H1 (cell line): ENCODE measurements around the gene POLRMT. TPM values are rescaled to one million over a fixed set of nuclear protein-coding genes. Genes with fewer than 3 reads are reported as not detected.
"Not testable (repeated sequence)": the region's sequence is repeated elsewhere in the genome, so short reads cannot be mapped to it uniquely, and the experiment has no call there.

ENCODE experiments used
- CTCF ChIA-PET: fragments of 300-600 bp; sonication (Branson Sonifier 250); formaldehyde crosslinking; loops from one replicate; lab custom pipeline; 2021; ENCODE audit not compliant: partially characterized antibody; lab: Charles Lee
- POLR2A ChIA-PET: fragments of 300-600 bp; sonication (Branson Sonifier 250); formaldehyde crosslinking; loops from one replicate; lab custom pipeline; 2021; ENCODE audit warnings: inconsistent platforms; ENCODE audit not compliant: partially characterized antibody; lab: Charles Lee
- DNase-seq, 2 experiments: peaks; one replicate each; pipeline versions ENCODE4 v3.0.0 to v3.0.0-alpha.2; 2010 to 2022; ENCODE audit warnings: low spot score in 2 of 2, low read depth in 1 of 2, mixed read lengths in 1 of 2
- FAIRE-seq: peaks from 2 replicates; lab custom pipeline; 2011; peaks lifted over from hg19 to GRCh38; lab: Jason Lieb, UNC
- H2AFZ ChIP-seq: 2 replicates; pipeline ENCODE4 v1.8.1; 2012; ENCODE audit warnings: low read length, inconsistent platforms
- H2AK5ac ChIP-seq: 2 replicates; pipeline ENCODE4 v1.6.1; 2013; ENCODE audit warnings: low read depth, low read length
- H2BK120ac ChIP-seq: replicated peaks from 2 replicates; pipeline ENCODE3; 2013; ENCODE audit warnings: low read depth, low read length, inconsistent platforms
- H2BK12ac ChIP-seq: 2 replicates; pipeline ENCODE4 v1.6.1; 2013; ENCODE audit warnings: low read depth, low read length
- H2BK15ac ChIP-seq: 2 replicates; pipeline ENCODE4 v1.6.1; 2013; ENCODE audit warnings: low read length
- H2BK20ac ChIP-seq: 2 replicates; pipeline ENCODE4 v1.6.1; 2013; ENCODE audit warnings: low read length
- H2BK5ac ChIP-seq: 2 replicates; pipeline ENCODE4 v1.6.1; 2013; ENCODE audit warnings: low read depth, low read length
- H3K14ac ChIP-seq: 2 replicates; pipeline ENCODE4 v1.6.1; 2013; ENCODE audit warnings: inconsistent platforms; ENCODE audit not compliant: insufficient read length
- H3K18ac ChIP-seq: 2 replicates; pipeline ENCODE4 v1.6.1; 2013; ENCODE audit warnings: low read length; ENCODE audit errors: extremely low read depth
- H3K23ac ChIP-seq: 2 replicates; pipeline ENCODE4 v1.6.1; 2013; ENCODE audit warnings: inconsistent platforms; ENCODE audit not compliant: insufficient read length
- H3K23me2 ChIP-seq: 2 replicates; pipeline ENCODE4 v1.6.1; 2013; ENCODE audit warnings: low read depth, low read length
- H3K27ac ChIP-seq: 2 replicates; pipeline ENCODE4 v1.6.1; 2011; ENCODE audit warnings: low read depth, low read length, inconsistent platforms
- H3K27me3 ChIP-seq, 4 experiments: replicated peaks in 1 of 4; 1 replicate in 1 of 4; 2 replicates in 3 of 4; pipeline versions ENCODE4 v1.6.1 to v1.8.1; 2011 to 2013; ENCODE audit warnings: low read length in 3 of 4, mild to moderate bottlenecking in 3 of 4, inconsistent platforms in 2 of 4, mixed read lengths in 2 of 4, moderate library complexity in 1 of 4; ENCODE audit not compliant: control insufficient read depth in 3 of 4, insufficient read depth in 3 of 4; ENCODE audit errors: extremely low read depth in 1 of 4
- H3K36me3 ChIP-seq, 4 experiments: 2 replicates each; pipeline versions ENCODE4 v1.6.1 to v1.8.1; 2011 to 2013; ENCODE audit warnings: mild to moderate bottlenecking in 4 of 4, low read length in 3 of 4, moderate library complexity in 2 of 4, control low read depth in 1 of 4, inconsistent platforms in 1 of 4; ENCODE audit not compliant: insufficient read depth in 4 of 4, control insufficient read depth in 2 of 4
- H3K4ac ChIP-seq: replicated peaks from 2 replicates; pipeline ENCODE3; 2013; ENCODE audit warnings: low read length, low read depth, mixed read lengths, inconsistent platforms; ENCODE audit not compliant: insufficient read length
- H3K4me1 ChIP-seq, 4 experiments: replicated peaks in 1 of 4; 1 replicate in 1 of 4; 2 replicates in 3 of 4; pipeline versions ENCODE4 v1.6.1 to v1.8.1; 2011 to 2013; ENCODE audit warnings: low read length in 3 of 4, inconsistent platforms in 2 of 4, mixed read lengths in 1 of 4; ENCODE audit not compliant: insufficient read depth in 4 of 4, control insufficient read depth in 3 of 4
- H3K4me2 ChIP-seq, 2 experiments: 2 replicates each; pipeline versions ENCODE4 v1.6.1 to v1.8.1; 2011 to 2013; ENCODE audit warnings: low read depth in 2 of 2, low read length in 2 of 2, control low read depth in 1 of 2, inconsistent platforms in 1 of 2, mild to moderate bottlenecking in 1 of 2; ENCODE audit not compliant: insufficient read depth in 1 of 2
- H3K4me3 ChIP-seq, 4 experiments: fragments of 200-600, 300-600 bp in 1 of 4; sonication (generic), shearing (Covaris generic), sonication (Bioruptor Twin) in 1 of 4; 2 replicates each; pipeline versions ENCODE4 v1.5.1 to v1.8.1; 2011 to 2016; ENCODE audit warnings: low read length in 4 of 4, low read depth in 3 of 4, control low read depth in 2 of 4, inconsistent platforms in 2 of 4, mild to moderate bottlenecking in 2 of 4, mixed read lengths in 1 of 4, moderate library complexity in 1 of 4; ENCODE audit not compliant: insufficient read depth in 2 of 4; ENCODE audit errors: extremely low read depth in 1 of 4
- H3K56ac ChIP-seq: replicated peaks from 2 replicates; pipeline ENCODE3; 2013; ENCODE audit warnings: low read depth, mild to moderate bottlenecking, mixed read lengths, low read length, inconsistent platforms; ENCODE audit not compliant: insufficient read length
- H3K79me1 ChIP-seq: 2 replicates; pipeline ENCODE4 v1.6.1; 2013; ENCODE audit warnings: low read depth, low read length, control low read depth
- H3K79me2 ChIP-seq, 2 experiments: 2 replicates each; pipeline versions ENCODE4 v1.6.1 to v1.8.1; 2012 to 2013; ENCODE audit warnings: low read length in 2 of 2, mild to moderate bottlenecking in 2 of 2, inconsistent platforms in 1 of 2; ENCODE audit not compliant: insufficient read depth in 2 of 2, control insufficient read depth in 1 of 2
- H3K9ac ChIP-seq, 4 experiments: replicated peaks in 1 of 4; 1 replicate in 1 of 4; 2 replicates in 3 of 4; pipeline versions ENCODE4 v1.6.1 to v1.8.1; 2011 to 2013; ENCODE audit warnings: low read depth in 3 of 4, low read length in 3 of 4, control low read depth in 2 of 4, mild to moderate bottlenecking in 2 of 4, moderate library complexity in 2 of 4, inconsistent platforms in 1 of 4; ENCODE audit errors: extremely low read depth in 1 of 4
- H3K9me3 ChIP-seq, 2 experiments: 2 replicates each; pipeline versions ENCODE4 v1.6.1 to v1.8.1; 2012 to 2013; ENCODE audit warnings: mild to moderate bottlenecking in 2 of 2, moderate library complexity in 2 of 2, control low read depth in 1 of 2, inconsistent platforms in 1 of 2, low read depth in 1 of 2, low read length in 1 of 2, mixed read lengths in 1 of 2; ENCODE audit not compliant: insufficient read depth in 2 of 2
- H4K20me1 ChIP-seq, 2 experiments: replicated peaks in 1 of 2; 2 replicates each; pipeline versions ENCODE3 to v1.8.1; 2011 to 2013; ENCODE audit warnings: inconsistent platforms in 2 of 2, low read length in 2 of 2, mild to moderate bottlenecking in 1 of 2; ENCODE audit not compliant: insufficient read depth in 2 of 2, control insufficient read depth in 1 of 2
- H4K5ac ChIP-seq: 2 replicates; pipeline ENCODE4 v1.6.1; 2013; ENCODE audit warnings: low read length, low read depth, mixed read lengths, inconsistent platforms; ENCODE audit not compliant: insufficient read length
- H4K8ac ChIP-seq: 2 replicates; pipeline ENCODE4 v1.8.0; 2013; ENCODE audit warnings: mild to moderate bottlenecking, moderate library complexity, low read length, inconsistent platforms; ENCODE audit not compliant: insufficient read depth; ENCODE audit errors: extremely low read depth
- H4K91ac ChIP-seq: replicated peaks from 2 replicates; pipeline ENCODE3; 2013; ENCODE audit warnings: low read length, mixed read lengths, inconsistent platforms; ENCODE audit not compliant: insufficient read length
- WGBS, 2 experiments: shearing (Covaris generic) in 1 of 2; methylation state at CpG; one replicate each; pipeline versions ENCODE4 v1.1.6 to v1.1.7; 2013 to 2015; ENCODE audit warnings: low lambda C conversion rate in 2 of 2, mixed read lengths in 2 of 2, inconsistent platforms in 1 of 2, low coverage in 1 of 2, missing lambda C conversion rate in 1 of 2; ENCODE audit not compliant: insufficient replicate concordance in 2 of 2, insufficient coverage in 1 of 2, insufficient read length in 1 of 2; ENCODE audit errors: extremely low coverage in 1 of 2, missing lambda C conversion rate in 1 of 2; 5-methylcytosine and 5-hydroxymethylcytosine counted together
- polyA plus RNA-seq, 7 experiments: library from polyadenylated mRNA; depleted of rRNA in 3 of 7; stranded (reverse) in 5 of 7; unstranded in 2 of 7; fragments of >200 nt in 5 of 7; fragments of 200-250 nt in 2 of 7; gene quantifications; 1 replicate in 5 of 7; 2 replicates in 1 of 7; 4 replicates in 1 of 7; pipeline versions ENCODE4 v1.2.1 to v1.2.3, GENCODE V29; 2011 to 2013; ENCODE audit warnings: missing spikeins in 2 of 7, mixed read lengths in 2 of 7
- total RNA-seq: library from RNA; stranded (reverse); fragmentation: NEBNext Ultra II Directional; extraction: Animal tissue kit (Norgen Biotek cat#: 25700); gene quantifications from 2 replicates; pipeline ENCODE4 v1.2.1, GENCODE V29; 2021

POLRMT gene
- total and polyA plus RNA-seq, 2 of the 8 experiments (the other 6 are each of a cell fraction or from before 2014, with no cell fraction given) = 93.0 to 111 TPM

- not testable (repeated sequence) for H3K79me2 ChIP-seq, H3K4me1 ChIP-seq, H3K27me3 ChIP-seq, H3K27ac ChIP-seq, H3K9me3 ChIP-seq, H2BK12ac ChIP-seq, H2BK15ac ChIP-seq, H3K23ac ChIP-seq, H2BK120ac ChIP-seq, H2AFZ ChIP-seq, H2AK5ac ChIP-seq, H3K4me3 ChIP-seq, DNase-seq, H3K4ac ChIP-seq, H4K91ac ChIP-seq, H3K23me2 ChIP-seq, H3K18ac ChIP-seq, H4K5ac ChIP-seq, FAIRE-seq, H3K4me2 ChIP-seq, H3K14ac ChIP-seq, H2BK5ac ChIP-seq, H2BK20ac ChIP-seq, H3K79me1 ChIP-seq, H3K9ac ChIP-seq, H3K56ac ChIP-seq, H4K8ac ChIP-seq
- CTCF ChIA-PET = interaction anchor here (0.6 to 4.4 kb wide), 10 partner anchors 17 to 1085 kb away, joined by 3 to 26 read pairs (median 3); no protein-coding TSS in a partner anchor
- H4K20me1 ChIP-seq = peaks cover 7 to 12% of the 10 kb centered on the region in 2 experiments
- H3K36me3 ChIP-seq = peaks cover 2 to 34% (median 21%) of the 10 kb centered on the region in 4 experiments
- 95% methylated on average over 5 of the region's 7 CpGs; no CpG with 5 or more reads in 1 of the 2 experiments for WGBS, 2 experiments
- POLR2A ChIA-PET = interaction anchor here (0.6 to 2.2 kb wide), 4 partner anchors 8 to 45 kb away, joined by 3 to 5 read pairs (median 3); no protein-coding TSS in a partner anchor
Measured at GRCh38 chr19:626566-626965, 6.8 kb downstream of the POLRMT start.
